ENCODE results near the gene ARVCF. TPM values are rescaled to one million over a fixed set of nuclear protein-coding genes. Genes with fewer than 3 reads are reported as not detected.

ARVCF gene
- total RNA-seq, 4 donors from 2014 or later = 6.5 to 20.0 (median 9.3) TPM

DNA sequence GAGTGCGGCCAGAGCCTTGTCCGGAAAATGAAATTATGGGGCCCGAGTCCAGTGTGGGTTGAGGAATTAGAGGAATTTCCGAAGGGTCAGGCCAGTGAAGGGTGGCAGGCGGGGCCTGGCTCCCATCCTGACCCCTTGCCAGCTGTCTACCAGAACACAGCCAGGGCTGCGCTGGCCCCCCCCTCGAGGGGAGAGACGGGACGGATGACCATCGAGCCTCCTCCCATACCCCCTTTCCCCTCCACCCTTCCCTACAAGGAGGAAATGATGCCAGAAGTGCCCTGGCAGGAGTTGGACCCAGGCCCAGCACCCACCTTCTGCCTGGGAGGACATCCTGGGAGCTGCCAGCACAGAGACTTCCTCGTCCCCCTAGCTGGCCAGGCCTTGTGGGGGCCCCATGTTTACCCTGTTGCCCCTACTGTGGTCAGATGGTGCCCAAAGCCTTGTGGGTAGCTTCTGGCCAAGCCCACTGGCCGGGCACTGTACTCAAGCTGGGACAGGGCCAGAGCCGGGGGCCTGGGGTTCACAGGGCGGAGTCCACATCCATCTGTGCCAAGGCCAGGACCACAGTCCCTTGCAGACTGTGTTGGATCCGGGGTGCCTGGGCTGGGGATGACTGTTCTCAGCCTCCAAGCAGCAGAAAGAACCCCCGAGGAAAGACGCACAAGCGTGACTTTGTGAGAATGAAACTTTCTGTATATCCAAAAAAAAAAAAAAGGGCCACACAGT, 20.8 kb downstream of the ARVCF start:
- peak; percentile 45 for ATAC-seq (ENCODE audit: low FRiP score)
- TF ChIP-seq, protein P1, sequence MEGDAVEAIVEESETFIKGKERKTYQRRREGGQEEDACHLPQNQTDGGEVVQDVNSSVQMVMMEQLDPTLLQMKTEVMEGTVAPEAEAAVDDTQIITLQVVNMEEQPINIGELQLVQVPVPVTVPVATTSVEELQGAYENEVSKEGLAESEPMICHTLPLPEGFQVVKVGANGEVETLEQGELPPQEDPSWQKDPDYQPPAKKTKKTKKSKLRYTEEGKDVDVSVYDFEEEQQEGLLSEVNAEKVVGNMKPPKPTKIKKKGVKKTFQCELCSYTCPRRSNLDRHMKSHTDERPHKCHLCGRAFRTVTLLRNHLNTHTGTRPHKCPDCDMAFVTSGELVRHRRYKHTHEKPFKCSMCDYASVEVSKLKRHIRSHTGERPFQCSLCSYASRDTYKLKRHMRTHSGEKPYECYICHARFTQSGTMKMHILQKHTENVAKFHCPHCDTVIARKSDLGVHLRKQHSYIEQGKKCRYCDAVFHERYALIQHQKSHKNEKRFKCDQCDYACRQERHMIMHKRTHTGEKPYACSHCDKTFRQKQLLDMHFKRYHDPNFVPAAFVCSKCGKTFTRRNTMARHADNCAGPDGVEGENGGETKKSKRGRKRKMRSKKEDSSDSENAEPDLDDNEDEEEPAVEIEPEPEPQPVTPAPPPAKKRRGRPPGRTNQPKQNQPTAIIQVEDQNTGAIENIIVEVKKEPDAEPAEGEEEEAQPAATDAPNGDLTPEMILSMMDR (IDR thresholded peaks at IDR 0.05) = no peak
- DNase-seq (ENCODE audit: low spot score) = no peak

DNA sequence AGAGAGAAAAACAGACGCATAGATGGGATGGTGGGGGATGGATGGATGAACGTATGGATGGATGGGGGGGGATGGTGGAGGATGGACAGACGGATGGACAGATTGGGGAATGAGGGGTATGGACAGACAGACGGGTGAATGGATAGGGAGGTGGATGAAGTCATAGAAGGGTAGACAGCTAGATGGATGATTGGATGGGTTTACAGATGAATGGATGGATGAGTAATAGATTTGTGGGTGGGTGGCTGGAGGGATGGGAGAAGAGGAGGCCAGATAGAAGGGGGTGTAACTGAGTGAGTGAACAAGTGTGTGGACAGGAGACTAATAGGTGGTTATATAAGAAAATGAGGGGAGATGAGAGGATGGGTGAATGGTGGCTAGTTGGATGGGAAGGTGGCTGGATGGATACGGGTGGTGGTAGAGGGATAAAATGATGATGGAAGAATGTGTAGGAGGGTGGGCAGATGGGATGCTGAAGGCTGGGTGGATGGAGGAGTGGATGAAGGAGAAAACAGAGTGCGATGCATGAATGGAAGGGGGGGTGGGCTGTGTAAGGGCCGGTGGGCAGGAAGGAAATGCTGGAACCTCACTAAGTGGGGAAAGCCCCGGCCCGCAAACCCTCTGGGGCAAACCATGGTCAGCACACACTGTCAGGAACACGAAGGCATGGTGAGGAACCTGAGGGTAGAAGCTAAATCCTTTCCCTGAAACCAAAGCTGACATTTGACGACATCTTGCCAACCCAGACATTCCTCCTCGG, 21.6 kb downstream of the ARVCF start:
- ATAC-seq (ENCODE audit: low FRiP score) = peak; percentile 47
- TF ChIP-seq, protein P1 (IDR thresholded peaks at IDR 0.05) = no peak
- no peak for DNase-seq (ENCODE audit: low spot score)

DNA sequence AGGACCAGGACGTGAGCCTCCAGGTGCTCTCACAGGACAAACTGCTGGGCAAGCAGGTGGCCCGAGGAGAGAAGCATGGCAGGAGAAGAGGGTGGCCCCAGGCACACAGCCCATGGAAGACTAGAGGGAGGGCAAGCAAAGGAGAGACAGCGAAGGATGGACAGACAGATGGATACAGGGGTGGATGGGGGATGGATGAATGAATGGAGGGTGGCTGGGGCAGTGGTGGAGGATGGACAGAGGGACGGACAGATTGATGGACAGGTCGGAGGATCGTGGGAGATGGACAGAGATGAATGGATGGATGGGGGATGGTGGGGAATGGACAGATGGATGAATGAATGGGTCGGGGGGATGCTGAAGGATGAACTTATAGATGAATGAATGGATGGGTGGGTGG, 22.7 kb downstream of the ARVCF start:
- TF ChIP-seq, protein P1 (IDR thresholded peaks at IDR 0.05) = no peak
- ATAC-seq (ENCODE audit: low FRiP score) (no peak), DNase-seq (ENCODE audit: low spot score) (no peak)

DNA sequence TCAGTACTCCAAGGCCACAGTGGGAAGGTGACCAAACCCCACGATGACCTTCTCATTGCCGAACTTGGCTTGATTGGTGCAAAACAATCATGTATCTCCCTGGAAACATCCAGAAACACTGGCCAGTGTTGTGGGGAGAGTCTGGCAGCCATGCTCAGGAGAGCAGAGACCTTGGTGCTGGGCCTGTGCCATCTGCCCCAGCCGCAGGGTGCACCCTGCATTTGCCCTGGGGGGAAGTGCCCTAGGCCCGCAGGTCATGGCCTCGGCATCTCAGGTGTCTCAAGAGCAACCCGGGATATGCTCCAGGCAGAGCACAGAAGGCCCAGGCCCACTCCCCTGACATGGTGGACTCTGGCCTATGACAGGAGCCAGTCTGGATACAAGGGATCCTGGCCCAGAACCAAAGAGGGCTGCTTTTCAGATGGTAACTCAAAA, 23.7 kb downstream of the ARVCF start:
- ATAC-seq (ENCODE audit: low FRiP score) (no peak), DNase-seq (ENCODE audit: low spot score) (no peak)
- TF ChIP-seq, protein P1 (IDR thresholded peaks at IDR 0.05) = no peak

DNA sequence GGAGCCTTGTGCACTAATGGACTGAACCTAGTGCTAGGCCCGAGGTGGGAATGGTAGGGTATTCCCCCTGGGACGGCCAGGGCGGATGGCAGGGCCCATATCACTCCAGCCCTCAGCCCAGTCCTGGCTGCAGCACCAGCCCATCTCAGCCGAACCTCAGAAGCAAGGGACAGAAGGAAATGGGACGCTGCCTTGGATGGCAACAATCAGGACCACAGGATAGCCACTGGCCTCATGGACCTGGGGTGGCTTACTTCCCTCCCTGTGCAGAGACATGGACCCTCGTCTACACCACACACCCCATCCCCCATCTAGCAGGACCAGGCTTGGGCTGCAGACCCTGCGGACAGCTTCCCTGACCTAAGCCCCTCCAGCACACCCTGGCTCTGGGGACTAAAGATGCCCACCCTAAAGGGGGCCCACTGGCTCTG, 24.1 kb downstream of the ARVCF start:
- DNase-seq (ENCODE audit: low spot score) (no peak), ATAC-seq (ENCODE audit: low FRiP score) (no peak)
- TF ChIP-seq, protein P1 (IDR thresholded peaks at IDR 0.05) = no peak

DNA sequence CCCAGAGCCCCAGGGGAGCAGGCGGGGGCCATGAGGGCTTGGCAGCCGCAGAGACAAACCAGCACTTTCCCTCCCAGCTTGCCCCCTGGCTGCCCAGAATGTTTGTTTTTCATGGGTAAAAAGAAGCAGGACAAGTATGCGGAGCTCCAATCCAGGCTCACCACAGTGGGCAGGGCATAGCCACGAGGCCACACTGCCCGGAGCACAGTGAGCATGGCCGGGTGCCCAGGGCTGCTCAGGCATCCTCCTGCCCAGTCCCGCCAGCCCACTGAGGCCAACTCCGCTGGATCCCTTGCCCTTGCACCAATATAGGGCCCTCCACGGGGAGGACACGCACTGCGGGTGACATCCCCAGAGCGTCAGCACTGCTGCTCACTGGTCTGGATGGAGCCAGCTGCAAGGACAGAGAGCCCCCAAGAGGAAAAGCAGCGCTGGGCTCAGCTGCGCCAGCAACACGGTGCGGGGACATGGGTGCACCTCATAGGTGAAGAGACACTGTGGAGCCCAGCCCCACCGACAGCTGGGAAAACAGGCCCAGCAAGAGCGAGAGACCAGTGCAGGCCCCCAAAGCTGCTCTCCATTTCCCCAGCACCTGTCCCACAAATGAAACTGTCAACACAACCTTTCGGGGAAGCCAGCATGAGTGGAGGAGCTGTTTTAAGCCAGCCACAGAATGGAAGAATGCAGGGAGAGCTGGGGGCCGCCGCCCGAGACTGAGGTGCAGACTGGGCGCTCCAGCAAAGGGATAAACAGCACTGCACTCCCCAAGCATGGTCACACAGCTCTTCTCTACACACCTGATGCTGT, 24.8 kb downstream of the ARVCF start:
- DNase-seq (ENCODE audit: low spot score) (no peak), ATAC-seq (ENCODE audit: low FRiP score) (no peak)
- TF ChIP-seq, protein P1 (IDR thresholded peaks at IDR 0.05) = no peak
